Stimulated activated CD8-positive, alpha-beta memory T cell treated with anti-CD3 and anti-CD28 coated beads, Interleukin-4, amount 100 ng/mL, for 4 hours (primary cell): Measurements from ENCODE around the gene PACS1.

Source experiments
- DNase-seq, 2 donors: peaks; one replicate each; pipeline ENCODE4 v3.0.0-alpha.2; 2020; ENCODE audit warnings: low read depth in 2 of 2, low spot score in 1 of 2

The PACS1 gene

DNA sequence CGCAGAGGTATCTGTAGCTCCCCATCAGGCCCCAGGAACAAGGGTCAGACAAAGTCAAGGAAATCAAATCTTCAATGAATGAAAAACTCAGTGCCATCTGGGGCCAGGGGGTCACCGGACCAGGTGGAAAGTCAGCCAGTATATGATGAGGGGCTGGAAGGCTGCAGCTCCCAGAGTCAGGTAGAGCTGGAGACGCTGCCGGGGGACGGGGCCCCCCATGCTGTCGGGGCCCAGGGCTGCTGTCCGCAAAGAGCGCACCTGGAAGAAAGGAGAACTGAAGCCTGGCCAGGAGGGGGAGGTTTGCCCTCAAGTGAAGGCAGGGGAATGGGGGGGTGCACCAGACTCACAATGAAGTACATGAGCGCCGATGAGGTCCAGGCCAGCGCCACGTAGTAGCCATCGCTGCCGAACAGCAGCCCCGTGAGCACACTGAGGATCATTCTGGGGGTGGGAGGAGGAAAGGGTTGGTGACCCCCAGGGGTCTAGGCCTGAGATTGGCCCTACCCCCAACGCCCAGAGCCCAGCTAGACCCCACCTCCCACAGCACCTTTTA is 214.5 kb downstream of the PACS1 start:
- no peak for DNase-seq

- DNase-seq = no peak
Measured at GRCh38 chr11:66285250-66285947, 215.3 kb downstream of the PACS1 start.

DNA sequence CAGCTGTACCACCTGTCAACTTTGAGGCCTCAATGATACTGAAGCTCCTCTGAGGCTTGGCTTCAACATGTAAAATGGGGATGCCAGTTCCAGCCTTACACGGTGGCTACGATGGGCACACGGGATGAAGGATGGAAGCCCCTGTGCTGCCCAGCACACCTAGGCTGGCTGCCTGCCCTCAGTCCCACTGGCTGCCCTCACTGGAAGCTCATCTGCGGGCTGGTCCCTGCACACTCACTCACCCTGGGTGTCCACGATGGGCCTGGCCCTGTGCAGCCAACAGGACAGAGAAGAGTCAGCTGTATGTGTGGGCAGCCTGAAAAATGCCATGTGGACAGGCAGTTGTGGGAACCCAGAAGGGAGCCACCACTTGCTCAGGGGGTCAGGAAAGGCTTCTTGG is 216.6 kb downstream of the PACS1 start:
- DNase-seq = no peak

GRCh38 chr11:66287211-66287888 is 217.3 kb downstream of the PACS1 start:
- no peak for DNase-seq

DNA sequence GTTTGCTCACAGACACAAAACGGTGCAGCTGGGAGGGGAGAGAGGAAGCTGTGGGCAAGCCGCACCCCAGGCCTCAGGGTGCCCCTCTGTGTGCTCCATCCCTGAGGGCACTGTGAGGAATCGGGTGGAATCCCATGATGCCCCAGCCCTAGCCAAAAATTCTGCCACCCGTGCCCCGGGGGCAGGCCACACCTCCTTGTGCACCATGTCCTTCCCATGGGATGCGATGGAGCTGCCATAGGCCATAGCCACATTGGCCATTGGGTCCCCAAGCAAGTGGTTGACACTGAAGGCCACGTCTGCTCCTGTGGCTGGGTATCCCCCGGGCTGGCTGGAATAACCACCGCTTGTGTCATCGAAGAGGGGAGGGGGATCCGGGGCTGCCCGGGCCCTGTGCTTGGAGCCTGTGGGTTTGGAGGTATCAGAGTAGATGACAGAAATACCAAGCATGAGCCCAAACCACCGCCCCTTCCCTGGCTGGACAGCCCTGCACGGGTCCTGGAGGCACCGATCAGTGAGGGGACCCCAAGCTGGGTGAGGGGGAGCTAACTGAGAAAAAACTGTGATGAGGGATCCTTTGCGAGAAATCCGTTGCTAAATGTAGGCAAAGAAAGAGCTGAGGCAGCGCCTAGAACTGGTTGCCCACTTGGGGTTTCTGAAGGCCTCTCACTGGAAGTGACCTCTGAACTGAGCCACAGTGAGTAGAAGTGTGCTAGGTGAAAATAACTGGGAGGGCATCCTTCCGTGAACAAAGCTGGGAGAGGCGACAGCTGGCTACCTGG is 218.0 kb downstream of the PACS1 start:
- DNase-seq = no peak

- DNase-seq = peak; percentile 95 to 98
Measured at GRCh38 chr11:66288671-66289547, 218.8 kb downstream of the PACS1 start, which contains the start of gene YIF1A. YIF1A (minus strand) TSS chr11:66289143; CDS start chr11:66288985, 158 bp downstream.

DNA sequence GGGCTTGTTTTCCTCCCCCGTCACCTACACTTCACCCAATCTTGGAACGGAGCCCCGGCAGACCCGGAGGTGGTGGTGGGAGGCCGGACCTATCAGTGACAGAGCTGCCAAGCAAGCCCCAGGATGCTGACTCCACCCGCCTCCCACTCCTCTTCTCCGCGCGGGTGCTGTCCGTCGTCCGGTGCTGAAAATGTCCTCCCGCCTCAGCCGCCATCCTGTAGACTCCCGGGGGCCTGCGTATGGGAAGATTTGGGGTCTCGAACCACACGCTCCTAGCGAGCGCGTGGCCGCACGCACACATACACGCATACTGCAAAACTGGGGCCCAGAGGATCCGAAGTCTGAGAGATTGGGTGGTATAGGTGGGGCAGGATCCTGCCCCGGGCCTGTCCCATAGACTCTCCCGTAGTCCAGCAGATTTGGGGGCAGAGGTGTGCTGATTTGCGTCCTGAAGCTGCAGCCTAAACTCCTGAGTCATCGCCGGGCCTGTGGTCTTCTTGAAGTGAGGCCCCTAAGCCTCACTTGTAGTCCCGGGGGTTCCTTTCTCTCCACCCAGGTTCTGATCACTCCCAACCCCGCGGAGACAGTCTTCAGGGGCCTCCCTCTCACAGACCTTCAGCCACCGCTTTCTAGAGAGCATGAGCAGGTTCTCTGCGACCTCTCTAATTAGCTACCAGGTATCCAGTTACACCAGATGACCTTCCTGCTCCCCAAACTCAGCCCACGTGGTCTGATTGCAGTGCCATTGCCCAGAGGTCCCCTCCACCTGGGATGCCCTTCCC is 219.7 kb downstream of the PACS1 start:
- DNase-seq = peak; percentile 52 to 62

DNA sequence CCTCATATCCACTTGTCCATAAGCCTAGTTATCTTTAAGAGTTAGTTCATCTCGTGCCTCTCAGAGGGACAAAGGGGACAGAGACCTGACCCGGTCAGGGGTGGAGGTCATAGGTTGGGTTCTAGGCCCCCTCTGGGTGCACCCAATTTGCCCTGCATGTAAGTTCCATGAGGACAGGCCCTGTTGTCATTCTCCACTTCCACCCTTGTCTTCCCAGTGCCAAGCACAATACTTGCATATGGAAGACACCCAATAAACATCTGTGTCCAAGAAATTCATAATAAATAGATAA is 220.2 kb downstream of the PACS1 start:
- DNase-seq = no peak

GRCh38 chr11:66291303-66291705 is 221.2 kb downstream of the PACS1 start:
- DNase-seq = no peak

DNA sequence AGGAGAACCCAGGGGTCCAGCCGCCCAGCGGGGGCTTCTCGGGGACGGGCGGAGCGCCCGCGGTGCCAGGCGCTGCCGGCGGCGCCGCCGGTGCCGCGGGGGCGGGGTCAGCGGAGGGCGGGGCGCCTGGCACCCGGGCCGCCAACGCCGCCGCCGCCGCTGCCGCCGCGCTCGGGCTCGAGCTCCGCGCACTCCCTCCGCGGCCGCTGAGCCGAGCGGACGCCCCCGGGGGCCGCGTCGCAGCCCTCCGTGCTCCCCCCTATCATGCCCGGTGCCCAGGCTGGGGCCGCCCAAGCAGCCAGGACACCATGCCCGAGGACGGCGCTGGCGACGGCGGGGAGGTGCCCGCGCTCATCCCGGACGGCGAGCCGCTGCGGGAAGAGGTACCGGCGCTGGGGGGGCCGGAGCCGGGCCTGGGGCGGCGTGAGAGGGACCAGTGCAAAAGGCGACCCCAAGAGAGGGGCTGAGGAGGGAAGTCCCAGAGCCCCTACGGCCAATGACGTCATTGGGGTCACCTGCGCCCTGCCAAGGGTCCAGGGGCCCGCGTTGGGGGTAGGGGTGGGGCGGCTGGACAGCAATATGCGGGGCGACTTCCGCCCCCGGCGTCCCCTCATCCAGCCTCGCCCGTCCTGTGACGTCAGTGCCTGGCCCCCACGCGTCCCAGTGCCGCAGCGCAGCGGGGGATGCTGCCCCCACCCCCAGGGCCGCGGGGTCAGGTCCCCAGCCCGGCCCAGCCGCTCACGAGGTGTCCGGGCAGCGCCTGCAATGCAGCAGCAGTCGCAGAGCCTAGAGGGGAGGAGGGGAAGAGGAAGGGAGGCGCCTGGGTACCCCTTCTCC is 221.9 kb downstream of the PACS1 start, which contains the start of gene TMEM151A:
Gene TMEM151A (plus strand): TSS at position 189 of the 837 bp plus-strand sequence. CDS start 120 bp downstream, at position 309.
- DNase-seq = no peak

- no peak for DNase-seq
Measured at GRCh38 chr11:66292543-66293332, 222.7 kb downstream of the PACS1 start.

GRCh38 chr11:66293352-66293751 is 223.3 kb downstream of the PACS1 start:
- no peak for DNase-seq

DNA sequence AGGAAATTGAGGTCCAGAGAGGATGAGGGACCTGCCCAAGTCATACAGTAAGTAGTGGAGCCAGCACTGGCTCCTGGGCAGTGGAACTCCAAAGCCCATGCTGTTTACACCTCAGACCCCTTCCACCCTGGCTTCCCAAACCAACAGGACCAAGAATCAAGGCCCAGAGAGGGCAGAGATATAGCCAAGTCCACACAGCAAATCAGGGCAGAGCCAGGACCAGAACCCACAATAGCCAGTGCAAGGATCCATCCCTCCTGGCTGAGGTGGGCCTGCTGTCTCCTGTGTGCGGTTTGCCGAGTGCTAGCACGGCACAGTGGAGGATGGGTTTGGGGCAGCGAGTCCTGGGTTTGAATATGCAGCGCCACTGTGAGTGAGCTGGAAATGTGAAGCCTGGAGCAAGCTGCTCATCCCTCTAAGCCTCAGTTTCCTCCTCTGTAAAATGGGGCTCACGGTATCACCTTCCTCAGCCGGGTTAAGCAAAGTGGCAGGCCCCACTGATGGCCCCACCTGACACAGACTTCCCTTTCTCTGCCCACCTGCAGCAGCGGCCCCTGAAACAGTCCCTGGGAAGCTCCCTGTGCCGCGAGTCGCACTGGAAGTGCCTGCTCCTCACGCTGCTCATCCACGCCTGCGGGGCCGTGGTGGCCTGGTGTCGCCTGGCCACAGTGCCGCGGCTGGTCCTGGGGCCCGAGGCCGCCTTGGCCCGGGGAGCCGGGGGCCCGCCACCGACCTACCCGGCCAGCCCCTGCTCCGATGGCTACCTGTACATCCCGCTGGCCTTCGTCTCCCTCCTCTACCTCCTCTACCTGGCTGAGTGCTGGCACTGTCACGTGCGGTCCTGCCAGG is 223.9 kb downstream of the PACS1 start:
- no peak for DNase-seq
